Panc1 (cell line): ENCODE results near the gene FAM20A.

Source experiments
- CTCF ChIP-seq: fragments of 450-650 bp; IDR thresholded peaks from 2 replicates; pipeline ENCODE4 v1.5.1; 2017; ENCODE audit warnings: mild to moderate bottlenecking
- POLR2AphosphoS5 ChIP-seq: IDR thresholded peaks from 2 replicates; pipeline ENCODE4 v1.6.1; 2012; ENCODE audit warnings: mild to moderate bottlenecking, low read depth, low read length, moderate library complexity
- REST ChIP-seq, 2 experiments: IDR thresholded peaks; 2 replicates each; pipeline ENCODE4 v1.6.1; 2011 to 2012; ENCODE audit warnings: low read depth in 2 of 2, control low read depth in 1 of 2, low read length in 1 of 2, mild to moderate bottlenecking in 1 of 2, moderate library complexity in 1 of 2; ENCODE audit not compliant: insufficient read depth in 1 of 2

GRCh38 chr17:68594552-68594951 is 6.6 kb downstream of the FAM20A start:
- no peak for TF ChIP-seq REST (IDR thresholded peaks at IDR 0.05; ENCODE audit: insufficient read depth in 1 of 2, low read depth in 2 of 2, low read length in 1 of 2)
- TF ChIP-seq CTCF = no peak
- no peak for TF ChIP-seq POLR2AphosphoS5
